K562 (cell line): ENCODE data around the gene NES. TPM values are rescaled to one million over a fixed set of nuclear protein-coding genes. Genes with fewer than 3 reads are reported as not detected.

Experiments used
- CXXC5 ChIP-seq: fragments of 250-450 bp; sonication (Bioruptor Pico); IDR thresholded peaks from 2 replicates; pipeline ENCODE4 v1.8.0; 2022; ENCODE audit warnings: inconsistent platforms, mild to moderate bottlenecking, moderate library complexity
- DMBX1 ChIP-seq: fragments of 250-450 bp; sonication (Bioruptor Pico); IDR thresholded peaks from 2 replicates; pipeline ENCODE4 v1.8.0; 2022; ENCODE audit warnings: inconsistent platforms, mild to moderate bottlenecking, moderate library complexity, borderline replicate concordance
- EZH2 ChIP-seq: IDR thresholded peaks from 2 replicates; pipeline ENCODE4 v1.6.1; 2012; ENCODE audit warnings: low read depth, mild to moderate bottlenecking, inconsistent platforms, low read length, borderline replicate concordance
- HDAC2 ChIP-seq: fragments of 450-650 bp; IDR thresholded peaks from 2 replicates; pipeline ENCODE4 v1.6.1; 2016; ENCODE audit warnings: mild to moderate bottlenecking
- HLTF ChIP-seq: fragments of 450-650 bp; IDR thresholded peaks from 2 replicates; pipeline ENCODE4 v1.6.1; 2016
- NR2C1 ChIP-seq, 2 experiments: fragments of 450-650 bp; IDR thresholded peaks; 2 replicates each; pipeline ENCODE4 v1.6.1; 2017; ENCODE audit warnings: mild to moderate bottlenecking in 2 of 2, antibody characterized with exemption in 1 of 2, inconsistent platforms in 1 of 2, missing compliant biosample characterization in 1 of 2, missing genetic modification characterization in 1 of 2
- POLR2G ChIP-seq: fragments of 200-400 bp; formaldehyde crosslinking; IDR thresholded peaks from 2 replicates; pipeline ENCODE4 v1.6.1; 2017; ENCODE audit warnings: low read depth, mild to moderate bottlenecking, antibody characterized with exemption, low read length, moderate library complexity
- RBM25 ChIP-seq: fragments of 200-400 bp; formaldehyde crosslinking; IDR thresholded peaks from 2 replicates; pipeline ENCODE4 v1.6.1; 2018; ENCODE audit warnings: low read length, low read depth, moderate library complexity; ENCODE audit not compliant: severe bottlenecking
- RNF2 ChIP-seq: sonication (generic); IDR thresholded peaks from 2 replicates; pipeline ENCODE4 v1.6.1; 2016
- TAF1 ChIP-seq: IDR thresholded peaks from 2 replicates; pipeline ENCODE4 v1.6.1; 2011; ENCODE audit warnings: mild to moderate bottlenecking, low read length, moderate library complexity; ENCODE audit not compliant: insufficient read depth, control insufficient read depth, severe bottlenecking; ENCODE audit errors: extremely low read depth
- ZFP30 ChIP-seq: fragments of 250-450 bp; sonication (Bioruptor Pico); IDR thresholded peaks from 2 replicates; pipeline ENCODE4 v1.8.0; 2022; ENCODE audit warnings: moderate library complexity, mild to moderate bottlenecking, inconsistent platforms, borderline replicate concordance
- ZNF12 ChIP-seq: sonication (generic); formaldehyde crosslinking; IDR thresholded peaks from 2 replicates; pipeline ENCODE4 v1.4.0; 2020; ENCODE audit warnings: mild to moderate bottlenecking, missing genetic modification reagents
- ZNF41 ChIP-seq: fragments of 250-450 bp; sonication (Bioruptor Pico); conservative IDR thresholded peaks from 2 replicates; pipeline ENCODE4 v1.4.0; 2020; ENCODE audit warnings: mild to moderate bottlenecking
- ZNF57 ChIP-seq: fragments of 450-650 bp; formaldehyde crosslinking; IDR thresholded peaks from 2 replicates; pipeline ENCODE4 v1.4.0; 2020; ENCODE audit warnings: mild to moderate bottlenecking, moderate library complexity
- ZNF644 ChIP-seq: fragments of 200-800 bp; sonication (Bioruptor generic); IDR thresholded peaks from 2 replicates; pipeline ENCODE4 v1.6.1; 2016; ENCODE audit warnings: low read depth, missing genetic modification characterization, missing compliant biosample characterization
- polyA plus RNA-seq, 8 experiments: library from polyadenylated mRNA; depleted of rRNA in 4 of 8; stranded (reverse) in 5 of 8; unstranded in 3 of 8; fragments of >200 nt; fragmentation: Nextera tagmentation in 2 of 8; fragmentation: Illumina TruSeq in 1 of 8; extraction: Ambion mirVana in 2 of 8; extraction: Trizol in 1 of 8; gene quantifications; 2 replicates each; pipeline versions ENCODE4 v1.2.1 to v1.2.3, GENCODE V29; 2011 to 2014; ENCODE audit warnings: inconsistent platforms in 1 of 8, missing spikeins in 1 of 8
- total RNA-seq, 7 experiments: library from RNA; depleted of rRNA in 6 of 7; stranded (reverse); fragments of >200 nt in 6 of 7; fragmentation: Illumina TruSeq in 2 of 7; extraction: Trizol in 2 of 7; gene quantifications; 2 replicates each; pipeline versions ENCODE4 v1.2.1 to v1.2.3, GENCODE V29; 2011 to 2021; ENCODE audit warnings: low replicate concordance in 1 of 7
- TF ChIP-seq, protein P1 (sequence below), 2 experiments: IDR thresholded peaks; 2 replicates each; pipeline ENCODE4 v1.6.1; 2012; ENCODE audit warnings: improper control_type of control experiment in 2 of 2, low read depth in 2 of 2, low read length in 2 of 2, borderline replicate concordance in 1 of 2
- TF ChIP-seq, protein P2 (sequence below): sonication (generic); formaldehyde crosslinking; IDR thresholded peaks from 2 replicates; pipeline ENCODE4 v1.8.1; 2023; ENCODE audit warnings: mild to moderate bottlenecking, missing genetic modification reagents
- TF ChIP-seq, protein P3 (sequence below): fragments of 450-650 bp; IDR thresholded peaks from 2 replicates; pipeline ENCODE4 v1.6.1; 2018; ENCODE audit not compliant: partially characterized antibody

Gene NES
- total and polyA plus RNA-seq, 9 of the 15 experiments (the other 6 are each of a cell fraction or from before 2014, with no cell fraction given) = 0.10 to 8.6 (median 4.2) TPM

DNA sequence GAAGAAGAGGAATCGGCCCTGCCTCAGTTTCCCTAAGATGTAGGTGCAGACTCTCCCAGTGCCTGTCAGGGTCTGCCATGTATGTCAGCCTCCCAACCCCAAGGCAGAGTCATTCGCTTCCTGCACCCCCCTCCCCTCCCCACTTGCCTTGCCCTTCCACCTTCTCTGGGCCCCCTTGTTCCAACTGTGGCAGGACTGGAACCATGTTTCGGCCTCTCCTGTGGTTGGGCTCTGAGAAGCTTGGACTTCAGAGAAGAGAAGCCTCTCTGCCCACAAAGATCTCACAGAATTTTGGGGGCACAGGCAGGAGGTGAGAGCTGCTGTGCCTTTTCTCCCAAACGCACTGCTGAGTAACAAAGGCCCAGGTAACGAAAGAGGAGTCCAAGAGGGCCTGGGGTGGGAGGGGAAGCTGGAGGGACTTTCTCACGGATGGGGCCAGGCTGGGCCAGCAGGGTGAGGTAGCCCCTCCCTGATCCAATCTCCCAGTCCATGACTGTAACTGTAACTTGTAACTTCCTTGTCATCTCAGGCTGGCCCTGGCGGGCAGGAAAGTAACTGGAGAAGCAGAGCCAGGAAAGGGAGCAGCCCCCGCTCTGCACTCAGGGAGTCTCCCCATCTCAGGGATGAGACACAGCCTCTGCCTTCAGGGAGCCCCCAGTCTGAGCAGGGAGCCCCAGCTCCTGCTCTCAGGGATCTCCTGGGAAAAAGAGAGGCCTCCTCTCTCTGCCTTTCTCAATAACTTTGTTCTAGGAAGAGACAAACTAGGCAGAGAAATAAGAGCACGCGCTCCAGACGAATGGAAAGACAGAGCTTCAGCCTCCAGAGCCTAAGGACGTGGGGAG, 16.9 kb upstream of the NES start (continued):
- TF ChIP-seq, protein P1, sequence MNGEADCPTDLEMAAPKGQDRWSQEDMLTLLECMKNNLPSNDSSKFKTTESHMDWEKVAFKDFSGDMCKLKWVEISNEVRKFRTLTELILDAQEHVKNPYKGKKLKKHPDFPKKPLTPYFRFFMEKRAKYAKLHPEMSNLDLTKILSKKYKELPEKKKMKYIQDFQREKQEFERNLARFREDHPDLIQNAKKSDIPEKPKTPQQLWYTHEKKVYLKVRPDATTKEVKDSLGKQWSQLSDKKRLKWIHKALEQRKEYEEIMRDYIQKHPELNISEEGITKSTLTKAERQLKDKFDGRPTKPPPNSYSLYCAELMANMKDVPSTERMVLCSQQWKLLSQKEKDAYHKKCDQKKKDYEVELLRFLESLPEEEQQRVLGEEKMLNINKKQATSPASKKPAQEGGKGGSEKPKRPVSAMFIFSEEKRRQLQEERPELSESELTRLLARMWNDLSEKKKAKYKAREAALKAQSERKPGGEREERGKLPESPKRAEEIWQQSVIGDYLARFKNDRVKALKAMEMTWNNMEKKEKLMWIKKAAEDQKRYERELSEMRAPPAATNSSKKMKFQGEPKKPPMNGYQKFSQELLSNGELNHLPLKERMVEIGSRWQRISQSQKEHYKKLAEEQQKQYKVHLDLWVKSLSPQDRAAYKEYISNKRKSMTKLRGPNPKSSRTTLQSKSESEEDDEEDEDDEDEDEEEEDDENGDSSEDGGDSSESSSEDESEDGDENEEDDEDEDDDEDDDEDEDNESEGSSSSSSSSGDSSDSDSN (IDR thresholded peaks at IDR 0.05; ENCODE audit: borderline replicate concordance in 1 of 2, low read depth in 2 of 2, low read length in 2 of 2) = peak in 1 of 2 experiments; percentile 78; a peak in 1 of 4 replicates
- peak; percentile 9; the same call in 1 of the 2 replicates for TF ChIP-seq ZNF41 (CRISPR knock-in tag)
- peak; percentile 29 for TF ChIP-seq TAF1
- TF ChIP-seq, protein P2, sequence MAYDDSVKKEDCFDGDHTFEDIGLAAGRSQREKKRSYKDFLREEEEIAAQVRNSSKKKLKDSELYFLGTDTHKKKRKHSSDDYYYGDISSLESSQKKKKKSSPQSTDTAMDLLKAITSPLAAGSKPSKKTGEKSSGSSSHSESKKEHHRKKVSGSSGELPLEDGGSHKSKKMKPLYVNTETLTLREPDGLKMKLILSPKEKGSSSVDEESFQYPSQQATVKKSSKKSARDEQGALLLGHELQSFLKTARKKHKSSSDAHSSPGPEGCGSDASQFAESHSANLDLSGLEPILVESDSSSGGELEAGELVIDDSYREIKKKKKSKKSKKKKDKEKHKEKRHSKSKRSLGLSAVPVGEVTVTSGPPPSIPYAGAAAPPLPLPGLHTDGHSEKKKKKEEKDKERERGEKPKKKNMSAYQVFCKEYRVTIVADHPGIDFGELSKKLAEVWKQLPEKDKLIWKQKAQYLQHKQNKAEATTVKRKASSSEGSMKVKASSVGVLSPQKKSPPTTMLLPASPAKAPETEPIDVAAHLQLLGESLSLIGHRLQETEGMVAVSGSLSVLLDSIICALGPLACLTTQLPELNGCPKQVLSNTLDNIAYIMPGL (CRISPR knock-in tag) = no peak
- peak; percentile 66 for TF ChIP-seq CXXC5
- TF ChIP-seq, protein P3, sequence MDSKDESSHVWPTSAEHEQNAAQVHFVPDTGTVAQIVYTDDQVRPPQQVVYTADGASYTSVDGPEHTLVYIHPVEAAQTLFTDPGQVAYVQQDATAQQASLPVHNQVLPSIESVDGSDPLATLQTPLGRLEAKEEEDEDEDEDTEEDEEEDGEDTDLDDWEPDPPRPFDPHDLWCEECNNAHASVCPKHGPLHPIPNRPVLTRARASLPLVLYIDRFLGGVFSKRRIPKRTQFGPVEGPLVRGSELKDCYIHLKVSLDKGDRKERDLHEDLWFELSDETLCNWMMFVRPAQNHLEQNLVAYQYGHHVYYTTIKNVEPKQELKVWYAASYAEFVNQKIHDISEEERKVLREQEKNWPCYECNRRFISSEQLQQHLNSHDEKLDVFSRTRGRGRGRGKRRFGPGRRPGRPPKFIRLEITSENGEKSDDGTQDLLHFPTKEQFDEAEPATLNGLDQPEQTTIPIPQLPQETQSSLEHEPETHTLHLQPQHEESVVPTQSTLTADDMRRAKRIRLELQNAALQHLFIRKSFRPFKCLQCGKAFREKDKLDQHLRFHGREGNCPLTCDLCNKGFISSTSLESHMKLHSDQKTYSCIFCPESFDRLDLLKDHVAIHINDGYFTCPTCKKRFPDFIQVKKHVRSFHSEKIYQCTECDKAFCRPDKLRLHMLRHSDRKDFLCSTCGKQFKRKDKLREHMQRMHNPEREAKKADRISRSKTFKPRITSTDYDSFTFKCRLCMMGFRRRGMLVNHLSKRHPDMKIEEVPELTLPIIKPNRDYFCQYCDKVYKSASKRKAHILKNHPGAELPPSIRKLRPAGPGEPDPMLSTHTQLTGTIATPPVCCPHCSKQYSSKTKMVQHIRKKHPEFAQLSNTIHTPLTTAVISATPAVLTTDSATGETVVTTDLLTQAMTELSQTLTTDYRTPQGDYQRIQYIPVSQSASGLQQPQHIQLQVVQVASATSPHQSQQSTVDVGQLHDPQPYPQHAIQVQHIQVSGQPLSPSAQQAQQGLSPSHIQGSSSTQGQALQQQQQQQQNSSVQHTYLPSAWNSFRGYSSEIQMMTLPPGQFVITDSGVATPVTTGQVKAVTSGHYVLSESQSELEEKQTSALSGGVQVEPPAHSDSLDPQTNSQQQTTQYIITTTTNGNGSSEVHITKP = peak; percentile 69
- peak; percentile 90 for TF ChIP-seq DMBX1
- 0 out of 2 replicates have a peak, but pooled peaks have one; percentile 16 for TF ChIP-seq HDAC2
- TF ChIP-seq ZNF644 (tag) = peak; percentile 75
- TF ChIP-seq RNF2 = peak; percentile 28; the same call in 1 of the 2 replicates
- peak; percentile 44; the same call in 1 of the 2 replicates for TF ChIP-seq ZNF12
- TF ChIP-seq ZFP30 = no peak
- peak; percentile 48; the same call in 1 of the 2 replicates for TF ChIP-seq POLR2G
- no peak for TF ChIP-seq ZNF57
- TF ChIP-seq EZH2 = no peak
- TF ChIP-seq RBM25 = no peak
- TF ChIP-seq NR2C1 (IDR thresholded peaks at IDR 0.05) = no peak
- peak; percentile 83 for TF ChIP-seq NR2C1 (tag; IDR thresholded peaks at IDR 0.05)
- TF ChIP-seq HLTF = no peak
